GM19397 (cell line): Measurements from ENCODE around the gene WDFY4.

ENCODE experiments used
- ATAC-seq: cut with Tn5 transposase; IDR thresholded peaks from one replicate; pipeline ENCODE4 v1.9.1; 2021; ENCODE audit warnings: mild to moderate bottlenecking, moderate library complexity; ENCODE audit not compliant: unreplicated experiment

WDFY4 gene

DNA sequence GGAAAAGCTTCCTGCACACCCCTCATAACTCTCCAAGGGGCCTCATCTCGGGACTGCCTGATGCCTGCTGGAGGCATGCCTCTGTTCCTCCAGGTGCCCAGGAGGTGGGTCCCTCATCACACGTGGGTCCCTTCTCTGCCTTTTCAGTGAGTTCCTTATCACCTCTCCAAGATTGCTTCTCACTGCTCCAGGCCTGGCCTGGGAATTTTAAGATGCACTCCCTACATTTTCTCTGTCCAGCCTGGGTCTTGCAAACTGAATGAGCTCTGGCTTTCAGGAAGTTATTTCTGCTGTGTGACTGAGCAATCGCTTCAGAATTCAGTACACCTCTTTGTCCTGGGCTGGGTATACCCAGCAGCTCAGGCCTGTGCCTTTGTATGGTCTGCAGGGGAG is 211.1 kb downstream of the WDFY4 start:
- ATAC-seq = no peak

DNA sequence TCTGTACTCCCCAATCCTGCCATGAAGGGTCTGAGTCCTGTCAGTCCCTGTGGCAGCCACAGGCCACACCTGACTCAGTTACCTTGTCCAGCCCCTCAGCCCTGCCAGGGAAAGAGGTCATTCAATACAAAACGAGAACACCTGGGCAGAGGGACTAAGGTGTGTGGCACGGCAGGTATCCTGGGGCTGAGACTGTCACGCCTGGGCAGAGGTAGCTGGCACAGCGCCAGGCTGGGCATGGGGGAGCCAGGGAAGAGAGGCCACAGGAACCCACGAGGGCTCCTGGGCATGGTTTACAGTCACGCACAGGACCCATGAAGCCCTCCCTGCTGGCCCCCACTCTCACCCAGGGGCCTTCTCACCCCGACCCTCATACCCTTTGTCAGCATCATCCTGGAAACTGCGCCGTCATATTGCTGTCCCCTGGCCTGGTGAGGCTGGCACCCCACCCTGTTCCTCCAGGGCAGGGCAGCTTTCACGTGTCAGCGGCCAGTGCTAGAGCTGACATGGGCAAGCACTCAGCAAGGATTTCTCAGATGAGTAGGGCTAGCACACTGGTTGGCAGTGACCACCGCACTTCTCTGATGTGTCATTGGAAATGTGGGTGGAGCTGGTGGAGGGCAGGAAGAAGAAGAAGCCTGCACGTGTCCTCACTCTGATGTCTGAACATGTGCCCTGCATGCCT is 212.2 kb downstream of the WDFY4 start:
- ATAC-seq = no peak

DNA sequence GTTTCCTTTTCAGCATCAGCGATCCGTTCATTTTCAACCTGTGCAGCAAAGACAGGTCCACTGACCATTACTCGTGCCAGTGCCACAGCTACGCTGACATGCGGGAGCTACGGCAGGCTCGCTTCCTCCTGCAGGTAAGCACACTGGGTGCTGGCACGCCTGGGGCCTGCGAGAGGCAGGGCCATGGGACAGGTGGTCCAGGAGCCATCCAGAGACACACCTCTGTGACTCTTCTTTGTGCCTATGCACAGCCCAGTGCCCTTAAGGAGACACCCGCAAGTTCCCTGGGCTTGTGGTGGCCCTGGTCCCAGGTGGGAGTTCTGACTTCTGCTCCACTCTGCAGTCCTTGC is 212.7 kb downstream of the WDFY4 start:
- no peak for ATAC-seq

DNA sequence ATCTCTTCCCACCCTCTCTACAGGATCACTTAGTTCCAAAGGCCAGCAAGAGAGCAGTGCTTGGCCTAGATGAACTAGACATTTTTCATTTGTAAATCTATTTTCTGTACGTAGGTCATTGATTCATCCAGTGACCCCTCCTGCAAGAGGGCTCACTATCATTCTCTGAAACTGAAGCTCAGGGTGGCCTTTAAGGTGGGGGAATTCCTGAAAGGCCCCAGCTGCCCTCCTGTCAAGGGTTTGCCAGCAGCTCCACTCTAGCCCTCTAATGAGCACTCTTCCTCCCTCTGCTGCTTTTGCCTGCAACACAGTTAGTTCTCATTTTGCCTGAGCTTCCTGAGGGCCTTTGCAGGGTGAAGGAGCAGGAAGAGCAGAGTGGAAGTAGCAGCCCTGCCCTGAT is 213.8 kb downstream of the WDFY4 start:
- ATAC-seq = no peak

DNA sequence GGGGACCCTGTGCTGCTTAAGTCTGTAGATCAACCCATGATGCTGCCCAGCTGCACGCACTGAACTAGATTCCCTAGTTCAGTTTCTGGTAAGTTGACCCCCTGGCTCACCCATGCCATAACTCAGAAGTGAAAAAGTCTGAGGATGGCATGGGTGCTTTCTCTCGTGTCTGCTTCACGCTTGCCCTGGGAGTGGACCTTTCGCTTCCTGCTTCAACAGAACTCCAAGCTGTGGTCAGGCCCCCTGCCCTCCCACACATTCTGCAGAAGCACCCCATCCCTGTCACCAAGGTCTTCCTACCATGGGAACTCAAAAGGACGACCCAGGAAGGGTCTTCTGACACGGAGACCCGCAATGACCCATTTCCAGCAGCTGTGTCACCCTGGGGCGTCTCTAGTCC is 215.1 kb downstream of the WDFY4 start:
- ATAC-seq = no peak

DNA sequence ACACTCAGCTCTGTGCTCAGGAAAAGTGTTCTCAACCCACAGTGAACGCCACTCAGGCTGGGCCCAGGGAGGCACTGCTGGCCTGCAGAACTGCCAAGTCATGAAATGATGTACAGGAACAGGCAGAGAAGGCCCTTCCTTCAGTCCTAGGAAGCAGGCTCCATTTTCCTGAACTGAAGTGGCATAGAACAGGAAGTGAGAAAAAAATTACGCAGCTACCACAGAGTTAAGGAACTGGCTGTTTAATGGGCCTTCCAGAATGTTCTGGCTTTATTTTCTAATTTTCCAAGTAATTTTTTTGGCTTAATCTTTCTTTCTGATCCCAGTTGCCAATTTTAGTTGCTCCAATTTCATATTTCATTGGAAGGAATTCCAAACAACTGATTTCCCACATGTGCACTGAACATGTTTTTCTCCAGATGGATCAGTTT is 215.7 kb downstream of the WDFY4 start:
- no peak for ATAC-seq

DNA sequence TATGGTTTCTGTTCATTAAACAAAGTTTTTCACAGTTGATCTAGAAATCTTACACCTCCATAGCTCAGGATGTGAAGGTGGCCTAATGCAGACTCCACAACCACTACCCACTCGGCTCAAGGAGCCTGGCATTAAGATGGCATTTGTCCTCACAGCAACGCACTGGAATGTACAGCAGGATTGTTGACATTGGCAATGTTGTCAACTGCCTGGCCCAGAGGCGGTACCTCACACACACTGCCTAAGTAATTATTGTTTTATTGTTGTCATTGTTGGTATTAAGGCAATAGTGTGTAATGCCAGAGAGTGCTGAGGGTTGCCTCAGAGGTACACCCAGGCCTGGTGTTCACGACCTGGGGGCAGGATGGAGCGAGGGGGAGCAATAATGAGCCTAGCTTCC is 216.6 kb downstream of the WDFY4 start:
- ATAC-seq = no peak

DNA sequence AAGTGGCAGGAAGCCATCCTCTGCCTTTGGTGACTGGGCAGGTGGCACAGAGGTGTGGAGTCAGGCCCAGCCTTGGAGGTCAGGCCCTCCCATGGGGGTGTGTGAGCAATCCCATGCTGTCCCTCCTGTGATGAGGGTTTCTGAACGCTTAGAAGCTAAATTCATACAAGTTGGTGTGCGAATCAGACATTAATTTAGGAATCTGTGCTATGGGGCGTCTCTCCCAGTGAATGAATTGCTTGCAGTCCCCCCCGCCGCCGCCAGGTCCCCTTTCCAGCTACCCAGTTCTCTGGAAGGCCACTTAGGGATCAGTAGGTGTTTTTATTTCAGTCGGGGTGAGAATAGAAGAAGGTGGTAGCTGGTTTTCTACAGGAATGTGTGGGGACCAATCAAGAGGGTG is 217.4 kb downstream of the WDFY4 start:
- no peak for ATAC-seq

DNA sequence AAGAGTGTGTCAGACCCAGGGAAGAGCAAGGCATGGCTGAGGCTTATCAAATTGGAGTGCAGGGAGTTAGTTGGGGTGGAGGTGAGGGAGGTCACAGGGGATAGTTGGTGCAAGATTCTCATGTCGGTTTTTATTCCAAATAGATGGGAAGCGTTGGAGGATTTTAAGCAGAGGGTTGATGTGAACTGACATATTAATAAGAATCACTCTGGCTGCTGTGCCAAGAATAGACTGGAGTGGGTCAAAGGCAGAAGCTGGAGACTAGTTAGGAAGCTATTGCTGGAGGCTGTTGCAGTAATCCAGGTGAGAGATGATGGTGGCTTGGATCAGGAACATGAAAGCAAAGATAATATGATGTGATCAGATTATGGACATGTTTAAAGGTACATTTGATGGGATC is 218.5 kb downstream of the WDFY4 start:
- ATAC-seq = no peak

DNA sequence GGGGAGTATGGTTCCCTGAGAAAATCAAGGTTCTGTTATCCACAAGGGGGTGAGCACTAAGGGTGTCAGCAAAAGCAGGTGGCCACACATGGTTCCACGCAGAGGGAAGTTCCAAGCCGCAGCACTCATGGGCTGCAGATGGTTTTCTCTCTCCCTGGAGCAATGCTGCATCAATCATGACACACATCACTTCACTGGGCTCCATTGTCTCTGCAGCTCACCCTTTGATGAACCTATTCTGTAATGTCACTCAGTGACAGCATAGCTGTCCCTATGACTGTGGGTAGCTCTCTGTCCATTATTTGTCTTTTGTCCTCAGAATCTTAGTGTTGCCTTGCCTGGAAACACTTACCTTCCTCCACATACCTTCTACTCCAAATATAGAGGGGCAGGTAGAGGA is 220.2 kb downstream of the WDFY4 start:
- no peak for ATAC-seq

DNA sequence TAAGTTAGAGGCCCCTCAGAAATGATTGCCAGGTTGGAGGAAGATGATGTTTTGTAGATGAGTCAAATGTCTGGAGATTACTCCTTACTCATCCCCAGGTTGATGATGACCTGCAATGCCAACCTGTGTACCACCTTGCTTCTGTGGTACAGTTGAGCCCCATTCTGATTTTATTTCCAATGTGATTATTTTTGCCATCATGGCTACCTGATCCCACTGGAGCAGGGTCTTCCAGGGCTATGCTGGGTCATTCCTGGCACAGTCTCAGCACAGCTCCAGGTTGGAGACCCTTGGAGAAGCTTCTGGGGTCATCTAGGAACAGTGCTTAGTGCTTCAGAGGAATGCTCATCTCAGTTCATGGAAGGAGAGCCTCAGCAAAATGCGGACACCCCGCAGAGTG is 220.6 kb downstream of the WDFY4 start:
- no peak for ATAC-seq

DNA sequence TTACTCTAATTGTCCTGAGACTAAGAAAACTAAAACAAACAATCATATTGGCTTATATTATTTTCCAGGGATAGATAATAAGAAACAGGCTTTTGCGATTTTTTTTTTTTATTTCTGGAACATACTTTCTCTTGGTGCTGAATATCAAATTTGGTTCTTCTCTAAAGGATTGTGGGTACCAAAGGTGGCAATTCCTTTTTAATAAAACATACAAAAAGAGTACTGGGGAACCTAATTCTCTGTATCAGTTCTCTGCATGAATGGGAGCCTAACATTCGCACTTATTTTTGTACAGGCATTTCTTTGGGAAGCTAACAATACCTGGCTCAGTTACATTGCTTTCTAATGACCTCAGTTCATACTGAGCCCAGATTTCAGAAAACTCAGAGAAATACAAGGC is 222.2 kb downstream of the WDFY4 start:
- ATAC-seq = no peak

DNA sequence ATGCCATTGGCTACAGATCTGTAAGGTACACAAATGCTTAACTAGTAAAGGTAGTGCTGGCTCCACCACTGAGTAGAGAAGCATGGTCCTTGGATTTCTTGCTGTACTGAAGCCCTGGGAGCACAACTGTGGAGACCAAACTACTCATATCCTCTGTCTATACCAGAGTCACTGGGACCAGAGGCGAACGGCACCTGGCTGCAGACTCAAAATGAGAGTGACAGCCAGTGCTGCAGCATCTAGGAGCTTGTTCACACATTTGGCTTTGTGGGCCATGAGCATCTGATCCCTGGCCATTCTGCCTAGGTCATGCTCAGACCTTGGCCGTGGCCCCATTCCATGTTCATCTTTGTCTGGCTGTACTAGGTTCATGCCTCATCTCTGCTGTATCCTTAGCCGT is 223.1 kb downstream of the WDFY4 start:
- ATAC-seq = no peak

DNA sequence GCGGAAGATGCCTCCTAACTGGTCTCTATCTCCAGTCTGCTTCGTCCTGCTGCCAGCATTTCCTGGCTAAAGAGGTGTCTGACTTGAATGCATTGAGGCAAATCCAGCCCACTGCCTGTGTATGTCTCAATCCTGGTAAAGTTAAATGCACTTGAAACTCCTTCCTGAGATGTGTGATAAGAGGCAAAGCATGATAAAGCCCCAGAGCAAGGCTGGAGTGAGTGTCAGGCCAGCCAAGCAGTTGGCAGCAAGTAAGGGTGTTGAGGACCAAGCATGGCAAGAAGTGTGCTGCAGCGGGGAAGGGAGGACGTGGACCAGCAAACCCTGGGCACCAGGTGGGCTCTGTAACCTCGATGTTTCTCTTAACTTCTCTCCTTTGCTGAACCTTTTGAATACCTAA is 225.9 kb downstream of the WDFY4 start:
- no peak for ATAC-seq

DNA sequence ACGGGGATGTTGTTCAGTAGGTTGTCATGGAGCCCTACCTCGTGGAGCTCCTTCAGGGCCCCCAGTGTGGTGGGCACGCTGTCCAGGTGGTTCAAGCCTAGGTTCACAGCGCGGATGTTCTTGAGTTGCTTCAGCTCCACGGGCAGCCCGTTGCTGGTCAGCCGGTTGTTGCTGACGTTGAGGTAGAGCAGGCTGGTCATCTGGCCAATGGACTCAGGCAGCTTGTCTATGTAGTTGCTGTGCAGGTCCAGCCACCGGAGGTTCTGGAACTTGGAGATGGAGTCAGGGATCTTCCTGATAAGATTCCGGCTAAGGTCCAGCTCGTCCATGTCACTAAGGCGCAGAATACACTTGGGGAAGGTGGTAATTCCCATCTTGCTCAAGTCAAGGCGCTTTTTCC is 229.0 kb downstream of the WDFY4 start:
- ATAC-seq = no peak

DNA sequence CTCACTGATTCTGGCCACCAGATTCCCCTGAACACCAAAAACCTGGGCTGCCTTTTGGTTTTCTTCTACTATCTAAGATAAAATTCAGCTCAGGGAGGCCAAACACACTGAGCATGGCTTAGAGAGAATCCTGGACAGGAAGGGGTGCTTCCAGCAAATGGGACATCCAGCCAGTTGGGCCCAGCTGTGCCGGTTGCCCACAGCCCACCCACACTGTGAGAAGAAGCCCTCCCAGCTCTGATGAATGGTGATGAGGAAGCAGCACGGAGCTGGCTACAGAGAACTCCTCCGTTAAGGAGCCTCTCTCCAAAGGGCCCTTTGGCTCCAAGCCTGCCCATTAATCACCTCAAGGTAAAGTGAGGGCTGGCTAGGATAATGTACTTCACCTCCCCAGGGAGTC is 239.1 kb downstream of the WDFY4 start:
- ATAC-seq = no peak

DNA sequence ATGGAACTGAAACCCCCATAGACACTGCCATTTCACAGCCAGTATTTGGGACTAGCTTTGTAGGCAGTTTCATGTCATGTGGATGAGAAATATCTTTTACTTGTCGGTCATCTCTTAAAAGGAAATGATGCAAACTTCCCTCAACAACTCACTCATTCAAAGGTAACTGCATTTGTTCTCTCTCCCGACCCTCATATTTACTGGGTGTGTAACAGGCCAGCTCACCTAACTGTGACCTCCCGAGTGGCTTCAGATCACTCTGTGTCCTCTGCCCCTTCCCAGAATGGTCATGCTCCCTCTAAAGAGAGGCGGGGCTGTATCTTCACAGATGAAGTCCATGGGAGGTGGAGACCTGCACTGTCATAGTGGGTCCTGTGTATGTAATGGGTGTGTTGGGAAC is 240.3 kb downstream of the WDFY4 start:
- no peak for ATAC-seq

DNA sequence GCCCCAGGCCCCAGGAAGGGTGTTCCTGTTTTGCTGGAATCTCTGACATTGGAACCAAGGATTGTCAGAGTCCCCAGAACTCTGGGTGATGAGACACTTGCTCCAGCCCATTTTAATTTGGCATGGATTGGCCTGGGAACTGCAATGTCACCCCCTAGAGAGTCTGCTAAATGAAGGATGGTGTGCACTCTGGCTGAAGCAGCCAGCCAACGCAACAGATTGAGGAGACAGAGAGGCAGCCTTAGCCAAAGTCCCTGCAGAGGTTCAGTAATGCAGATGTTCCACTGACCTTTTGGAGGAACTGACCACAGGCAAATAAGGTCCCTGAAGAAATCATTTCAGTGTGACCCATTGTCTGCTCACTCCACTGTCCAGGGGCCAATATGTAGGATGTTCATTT is 241.6 kb downstream of the WDFY4 start:
- ATAC-seq = no peak

DNA sequence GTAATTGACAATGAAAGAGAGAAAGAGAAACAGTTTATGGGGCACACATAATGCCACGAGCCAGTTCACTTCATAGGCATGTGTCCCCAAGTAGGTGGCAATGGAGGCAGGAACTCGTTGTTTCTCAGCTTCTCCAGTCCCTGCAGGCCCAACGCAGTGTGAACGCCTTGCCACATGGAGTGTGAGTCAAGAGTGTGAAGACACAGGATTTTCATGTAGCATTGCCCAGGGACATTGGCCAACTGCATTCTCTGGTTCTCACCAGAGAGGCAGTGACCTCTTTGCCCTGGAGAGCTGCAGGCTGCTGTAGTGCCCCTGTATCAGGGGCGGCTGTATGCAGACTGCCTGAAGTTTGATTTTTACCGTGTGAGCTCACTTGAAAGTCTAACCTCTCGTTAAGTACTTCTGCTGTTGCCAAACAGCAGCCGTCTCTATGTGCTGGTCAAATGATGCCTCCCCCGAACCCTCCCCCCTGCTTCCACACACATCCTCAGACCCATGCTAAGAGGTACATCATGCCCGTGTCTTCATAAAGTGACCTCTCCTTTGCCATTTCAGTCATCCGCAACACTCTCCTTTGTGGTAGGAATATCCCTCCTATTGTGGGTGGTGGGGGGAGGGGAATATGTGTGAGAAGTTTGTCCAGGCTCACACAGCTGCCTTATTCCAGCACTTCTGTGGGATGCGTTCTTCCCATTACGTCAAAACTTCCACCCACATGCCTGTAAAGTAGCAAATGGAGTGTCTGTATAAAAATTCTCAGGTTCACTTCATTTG is 242.3 kb downstream of the WDFY4 start:
- ATAC-seq = no peak

DNA sequence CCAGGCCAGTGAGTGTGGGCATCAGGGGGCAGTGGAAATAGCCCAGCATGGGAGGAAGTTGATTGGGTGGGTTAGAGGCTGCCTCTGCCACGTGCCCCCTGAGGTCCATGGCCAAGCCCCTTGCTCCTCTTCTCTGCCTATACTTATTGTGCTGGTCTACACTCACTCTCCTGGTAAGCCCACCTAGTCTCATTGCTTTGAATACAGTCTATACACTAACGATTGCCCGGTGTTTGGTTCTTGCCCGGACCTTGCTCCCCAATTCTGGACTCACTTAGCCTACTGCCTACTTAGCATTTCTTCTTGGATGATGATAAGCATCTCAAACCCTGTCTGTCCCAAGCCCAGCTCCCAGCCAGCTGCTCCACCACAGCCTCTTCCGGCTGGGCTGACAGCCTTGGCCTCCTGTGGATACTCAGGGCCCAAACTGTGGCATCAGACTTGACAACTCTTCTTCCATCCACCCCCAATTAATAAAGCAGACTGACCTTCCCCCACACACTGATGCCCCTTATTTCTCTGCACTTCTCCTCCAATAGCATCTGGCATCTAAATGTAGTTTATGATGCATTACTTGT is 244.8 kb downstream of the WDFY4 start:
- ATAC-seq = no peak

DNA sequence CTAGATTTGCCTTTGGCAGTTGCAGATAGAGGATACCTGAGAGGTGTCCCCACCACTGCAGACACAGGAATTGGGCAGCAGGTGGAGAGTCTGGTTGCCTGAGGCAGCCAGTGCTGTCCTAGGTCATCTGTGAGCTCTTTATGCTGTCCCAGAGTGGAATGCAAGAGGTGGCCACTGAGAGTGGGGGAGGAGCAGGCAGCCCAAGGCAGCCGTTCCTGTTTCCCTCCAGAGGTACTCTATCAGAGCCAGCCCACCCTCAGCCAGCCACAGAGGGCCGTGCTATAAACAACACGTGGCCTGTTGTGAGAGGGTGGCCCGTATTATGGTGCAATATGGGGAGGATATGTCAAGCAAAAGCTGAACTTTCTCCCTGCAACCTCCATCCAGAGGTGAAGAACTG is 246.5 kb downstream of the WDFY4 start:
- no peak for ATAC-seq

DNA sequence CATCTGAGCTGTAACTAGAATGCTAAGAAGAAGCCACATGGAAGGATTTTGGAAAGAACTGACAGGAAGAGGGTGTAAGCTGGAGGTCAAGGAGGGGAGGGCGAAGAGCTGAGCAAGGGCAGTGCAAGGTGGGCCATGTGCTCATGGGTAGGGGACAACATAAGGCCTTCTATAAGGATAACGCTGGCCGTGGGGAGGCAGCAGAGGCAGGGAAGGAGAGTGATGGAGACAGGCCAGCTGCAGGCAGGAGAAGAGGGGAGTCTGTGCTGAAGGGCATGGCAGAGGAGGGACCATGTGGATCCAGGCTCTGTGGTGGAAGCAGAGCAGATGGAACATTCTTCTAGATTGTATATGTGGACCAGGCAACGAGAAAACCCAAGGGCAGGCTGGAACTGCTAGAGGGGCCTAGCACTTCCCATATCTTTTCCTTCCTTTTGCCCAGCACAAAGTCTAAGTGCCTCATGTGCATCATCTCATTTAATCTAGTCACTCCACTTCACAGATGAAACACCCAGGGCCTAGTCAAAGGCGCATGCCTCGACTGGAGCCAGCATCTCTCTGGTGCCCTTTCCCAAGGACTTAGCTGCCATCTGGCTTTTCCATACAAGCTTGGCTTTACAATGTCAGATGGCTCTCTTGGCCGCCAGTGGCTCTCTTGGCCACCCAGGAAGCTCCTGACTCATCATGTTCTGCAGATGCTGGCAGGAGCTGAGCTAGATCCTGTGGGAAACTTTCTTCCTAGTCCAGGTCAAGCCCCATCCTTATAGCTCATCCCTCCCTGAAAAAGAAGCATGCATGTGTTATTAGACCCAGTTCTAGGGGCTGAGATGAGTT is 248.4 kb downstream of the WDFY4 start:
- ATAC-seq = no peak
